ENCODE results near the gene MPLKIP. TPM values are rescaled to one million over a fixed set of nuclear protein-coding genes. Genes with fewer than 3 reads are reported as not detected.
"Not testable (repeated sequence)": the region's sequence is repeated elsewhere in the genome, so short reads cannot be mapped to it uniquely, and the experiment has no call there.

The MPLKIP gene
- polyA plus RNA-seq, 1 of the 3 experiments (the other 2 are of a cell fraction) = 48.4 TPM

DNA sequence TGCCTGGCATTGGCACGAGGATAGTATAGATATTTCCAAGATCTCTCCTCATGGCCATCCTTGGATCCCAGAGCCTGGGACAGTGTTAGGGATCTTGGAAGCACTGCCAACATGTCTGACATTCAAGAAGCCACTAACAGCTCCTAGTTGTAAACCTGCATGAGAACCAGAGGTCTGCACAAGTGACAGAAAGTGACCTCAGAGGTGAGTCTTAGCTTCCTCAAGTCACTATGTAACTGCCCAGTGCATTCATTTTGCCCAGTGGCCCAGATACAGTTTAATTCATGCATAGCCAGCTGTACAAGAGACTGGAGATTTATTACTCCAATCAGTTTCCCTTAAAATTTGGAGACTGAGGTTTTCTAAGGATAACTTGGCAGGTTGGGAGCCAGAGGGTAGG is 17.1 kb upstream of the MPLKIP start:
- Histone ChIP-seq H3K79me2 (ENCODE audit: insufficient read depth) (no peaks in the 10 kb centered on the region), H3K27me3 (ENCODE audit: insufficient read depth) (no peaks in the 10 kb centered on the region), H3K9ac (no peak overlapping the region), H2AFZ (ENCODE audit: low read depth) (no peak overlapping the region), H3F3A (replicated peaks; ENCODE audit: insufficient read depth) (no peaks in the 10 kb centered on the region), H4K20me1 (ENCODE audit: insufficient read depth) (no peaks in the 10 kb centered on the region), H3K27ac (ENCODE audit: low read depth in 2 of 2, low read length in 1 of 2) (no peak overlapping the region), H3K9me3 (no peaks in the 10 kb centered on the region), H3K4me3 (ENCODE audit: low read depth in 2 of 2, low read length in 1 of 2) (no peak overlapping the region), H3K4me1 (ENCODE audit: control insufficient read depth in 1 of 2, insufficient read depth in 2 of 2, low read depth in 1 of 2, low read length in 1 of 2) (no peaks in the 10 kb centered on the region), H3K9me2 (no peaks in the 10 kb centered on the region), H3K36me3 (replicated peaks in 1 of 2; ENCODE audit: control insufficient read depth in 1 of 2, insufficient read depth in 2 of 2, low read length in 1 of 2) (no peaks in the 10 kb centered on the region), H3K4me2 (no peak overlapping the region)
- TF ChIP-seq MXI1 (IDR thresholded peaks at IDR 0.05; ENCODE audit: low read depth, low read length) = no peak
- TF ChIP-seq, protein P1, sequence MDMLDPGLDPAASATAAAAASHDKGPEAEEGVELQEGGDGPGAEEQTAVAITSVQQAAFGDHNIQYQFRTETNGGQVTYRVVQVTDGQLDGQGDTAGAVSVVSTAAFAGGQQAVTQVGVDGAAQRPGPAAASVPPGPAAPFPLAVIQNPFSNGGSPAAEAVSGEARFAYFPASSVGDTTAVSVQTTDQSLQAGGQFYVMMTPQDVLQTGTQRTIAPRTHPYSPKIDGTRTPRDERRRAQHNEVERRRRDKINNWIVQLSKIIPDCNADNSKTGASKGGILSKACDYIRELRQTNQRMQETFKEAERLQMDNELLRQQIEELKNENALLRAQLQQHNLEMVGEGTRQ (IDR thresholded peaks at IDR 0.05; ENCODE audit: borderline replicate concordance, low read depth, low read length) = no peak
- TF ChIP-seq GATA2 (CRISPR knock-in tag; IDR thresholded peaks at IDR 0.05) = no peak
- TF ChIP-seq POLR2AphosphoS5 (IDR thresholded peaks at IDR 0.05; ENCODE audit: low read depth, low read length) = no peak
- no peak for TF ChIP-seq FOSL2 (IDR thresholded peaks at IDR 0.05; ENCODE audit: borderline replicate concordance, low read depth)
- TF ChIP-seq RFX5 (IDR thresholded peaks at IDR 0.05; ENCODE audit: low read length) = no peak
- no peak for TF ChIP-seq RXRA (IDR thresholded peaks at IDR 0.05; ENCODE audit: borderline replicate concordance, low read depth)
- TF ChIP-seq TEAD4 (IDR thresholded peaks at IDR 0.05; ENCODE audit: borderline replicate concordance, insufficient read depth) = no peak
- TF ChIP-seq CHD2 (IDR thresholded peaks at IDR 0.05; ENCODE audit: low read length, partially characterized antibody) = no peak
- WGBS (ENCODE audit: low lambda C conversion rate) = 25% methylated on average over 1 of the region's 1 CpG
- no peak for DNase-seq
- ChIA-PET POLR2A (no interaction called here), CTCF (interaction anchor here (1.2 to 5.0 kb wide), 2 partner anchors 16 to 17 kb away, joined by 3 to 32 read pairs; partner anchors contain the start of genes MPLKIP and SUGCT)

DNA sequence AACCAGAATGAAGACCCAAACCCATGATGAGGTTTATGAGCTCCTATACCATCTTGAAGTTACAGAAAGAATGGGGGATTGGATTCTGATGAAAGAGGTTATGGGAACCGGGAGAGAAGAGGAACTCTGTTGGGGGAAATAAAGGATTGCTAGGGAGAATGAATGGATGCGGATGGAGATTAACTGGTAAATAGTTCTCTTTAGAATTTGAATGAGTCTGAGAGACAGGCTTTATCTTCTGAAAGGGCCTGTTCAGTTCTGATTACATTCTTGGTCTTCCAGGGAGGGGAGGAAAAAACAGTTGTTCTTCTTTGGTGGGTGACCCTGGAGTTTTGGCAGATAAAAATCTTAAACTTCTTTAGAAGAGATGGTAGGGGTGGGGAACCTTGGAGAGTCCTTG is 14.2 kb upstream of the MPLKIP start:
- Histone ChIP-seq H3K9me2 (no peaks in the 10 kb centered on the region), H4K20me1 (ENCODE audit: insufficient read depth) (no peaks in the 10 kb centered on the region), H3K4me2 (no peak overlapping the region), H3F3A (replicated peaks; ENCODE audit: insufficient read depth) (no peaks in the 10 kb centered on the region), H3K79me2 (ENCODE audit: insufficient read depth) (no peaks in the 10 kb centered on the region), H3K27me3 (ENCODE audit: insufficient read depth) (no peaks in the 10 kb centered on the region), H3K27ac (ENCODE audit: low read depth in 2 of 2, low read length in 1 of 2) (no peak overlapping the region), H3K4me3 (ENCODE audit: low read depth in 2 of 2, low read length in 1 of 2) (no peak overlapping the region), H3K4me1 (ENCODE audit: control insufficient read depth in 1 of 2, insufficient read depth in 2 of 2, low read depth in 1 of 2, low read length in 1 of 2) (no peaks in the 10 kb centered on the region), H2AFZ (ENCODE audit: low read depth) (no peak overlapping the region), H3K36me3 (replicated peaks in 1 of 2; ENCODE audit: control insufficient read depth in 1 of 2, insufficient read depth in 2 of 2, low read length in 1 of 2) (peaks cover 0 to 4% of the 10 kb centered on the region in 2 experiments), H3K9me3 (no peaks in the 10 kb centered on the region), H3K9ac (no peak overlapping the region)
- CTCF ChIA-PET = interaction anchor here (5.0 kb wide), 1 partner anchor 14 kb away, joined by 32 read pairs; the partner anchor contains the start of genes MPLKIP and SUGCT
- TF ChIP-seq, protein P2, sequence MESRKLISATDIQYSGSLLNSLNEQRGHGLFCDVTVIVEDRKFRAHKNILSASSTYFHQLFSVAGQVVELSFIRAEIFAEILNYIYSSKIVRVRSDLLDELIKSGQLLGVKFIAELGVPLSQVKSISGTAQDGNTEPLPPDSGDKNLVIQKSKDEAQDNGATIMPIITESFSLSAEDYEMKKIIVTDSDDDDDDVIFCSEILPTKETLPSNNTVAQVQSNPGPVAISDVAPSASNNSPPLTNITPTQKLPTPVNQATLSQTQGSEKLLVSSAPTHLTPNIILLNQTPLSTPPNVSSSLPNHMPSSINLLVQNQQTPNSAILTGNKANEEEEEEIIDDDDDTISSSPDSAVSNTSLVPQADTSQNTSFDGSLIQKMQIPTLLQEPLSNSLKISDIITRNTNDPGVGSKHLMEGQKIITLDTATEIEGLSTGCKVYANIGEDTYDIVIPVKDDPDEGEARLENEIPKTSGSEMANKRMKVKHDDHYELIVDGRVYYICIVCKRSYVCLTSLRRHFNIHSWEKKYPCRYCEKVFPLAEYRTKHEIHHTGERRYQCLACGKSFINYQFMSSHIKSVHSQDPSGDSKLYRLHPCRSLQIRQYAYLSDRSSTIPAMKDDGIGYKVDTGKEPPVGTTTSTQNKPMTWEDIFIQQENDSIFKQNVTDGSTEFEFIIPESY (IDR thresholded peaks at IDR 0.05; ENCODE audit: borderline replicate concordance, low read depth) = no peak
- TF ChIP-seq RCOR1 (IDR thresholded peaks at IDR 0.05; ENCODE audit: low read length) (no peak), NFIC (IDR thresholded peaks at IDR 0.05; ENCODE audit: borderline replicate concordance) (no peak), CHD2 (IDR thresholded peaks at IDR 0.05; ENCODE audit: low read length, partially characterized antibody) (no peak)
- no peak for DNase-seq
- WGBS (ENCODE audit: low lambda C conversion rate) = 90% methylated on average over 2 of the region's 2 CpGs
- POLR2A ChIA-PET = no interaction called here

DNA sequence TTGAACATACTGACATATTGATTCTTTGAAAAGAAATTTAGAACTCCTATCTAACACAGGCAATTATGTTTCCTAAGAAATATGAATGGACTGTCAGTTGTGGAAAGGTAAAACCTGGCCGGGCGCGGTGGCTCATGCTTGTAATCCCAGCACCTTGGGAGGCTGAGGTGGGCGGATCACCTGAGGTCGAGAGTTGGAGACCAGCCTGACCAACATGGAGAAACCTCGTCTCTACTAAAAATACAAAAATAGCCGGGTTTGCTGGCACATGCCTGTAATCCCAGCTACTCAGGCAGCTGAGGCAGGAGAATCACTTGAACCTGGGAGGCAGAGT is 13.8 kb upstream of the MPLKIP start:
- H3K4me2 ChIP-seq; POLR2A ChIA-PET; H3K79me2 ChIP-seq (ENCODE audit: insufficient read depth); H3K4me3 ChIP-seq (ENCODE audit: low read depth in 2 of 2, low read length in 1 of 2); H3K27ac ChIP-seq (ENCODE audit: low read depth in 2 of 2, low read length in 1 of 2); H3K36me3 ChIP-seq (replicated peaks in 1 of 2; ENCODE audit: control insufficient read depth in 1 of 2, insufficient read depth in 2 of 2, low read length in 1 of 2); H3K9me3 ChIP-seq; H3K9me2 ChIP-seq; H3K27me3 ChIP-seq (ENCODE audit: insufficient read depth); H2AFZ ChIP-seq (ENCODE audit: low read depth); H3K9ac ChIP-seq; H3F3A ChIP-seq (replicated peaks; ENCODE audit: insufficient read depth); H4K20me1 ChIP-seq (ENCODE audit: insufficient read depth); DNase-seq; H3K4me1 ChIP-seq (ENCODE audit: control insufficient read depth in 1 of 2, insufficient read depth in 2 of 2, low read depth in 1 of 2, low read length in 1 of 2): not testable (repeated sequence)
- 86% methylated on average over 7 of the region's 7 CpGs for WGBS (ENCODE audit: low lambda C conversion rate)
- CTCF ChIA-PET = interaction anchor here (5.0 kb wide), 1 partner anchor 14 kb away, joined by 32 read pairs; the partner anchor contains the start of genes MPLKIP and SUGCT
